Stimulated activated CD4-positive, alpha-beta T cell treated with anti-CD3 and anti-CD28 coated beads, TNF-alpha, amount 100 ng/mL, for 1 hour (primary cell): ENCODE measurements around the gene ACSM3.
A peak's percentile ranks its signal among the peaks of the same experiment; 100 is the strongest.
"Not testable (repeated sequence)": the region's sequence is repeated elsewhere in the genome, so short reads cannot be mapped to it uniquely, and the experiment has no call there.

Source experiments
- DNase-seq, 3 donors: peaks; one replicate each; pipeline ENCODE4 v3.0.0-alpha.2; 2020; ENCODE audit warnings: low read depth in 3 of 3, low spot score in 1 of 3

ACSM3 gene, protein sequence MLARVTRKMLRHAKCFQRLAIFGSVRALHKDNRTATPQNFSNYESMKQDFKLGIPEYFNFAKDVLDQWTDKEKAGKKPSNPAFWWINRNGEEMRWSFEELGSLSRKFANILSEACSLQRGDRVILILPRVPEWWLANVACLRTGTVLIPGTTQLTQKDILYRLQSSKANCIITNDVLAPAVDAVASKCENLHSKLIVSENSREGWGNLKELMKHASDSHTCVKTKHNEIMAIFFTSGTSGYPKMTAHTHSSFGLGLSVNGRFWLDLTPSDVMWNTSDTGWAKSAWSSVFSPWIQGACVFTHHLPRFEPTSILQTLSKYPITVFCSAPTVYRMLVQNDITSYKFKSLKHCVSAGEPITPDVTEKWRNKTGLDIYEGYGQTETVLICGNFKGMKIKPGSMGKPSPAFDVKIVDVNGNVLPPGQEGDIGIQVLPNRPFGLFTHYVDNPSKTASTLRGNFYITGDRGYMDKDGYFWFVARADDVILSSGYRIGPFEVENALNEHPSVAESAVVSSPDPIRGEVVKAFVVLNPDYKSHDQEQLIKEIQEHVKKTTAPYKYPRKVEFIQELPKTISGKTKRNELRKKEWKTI

DNA sequence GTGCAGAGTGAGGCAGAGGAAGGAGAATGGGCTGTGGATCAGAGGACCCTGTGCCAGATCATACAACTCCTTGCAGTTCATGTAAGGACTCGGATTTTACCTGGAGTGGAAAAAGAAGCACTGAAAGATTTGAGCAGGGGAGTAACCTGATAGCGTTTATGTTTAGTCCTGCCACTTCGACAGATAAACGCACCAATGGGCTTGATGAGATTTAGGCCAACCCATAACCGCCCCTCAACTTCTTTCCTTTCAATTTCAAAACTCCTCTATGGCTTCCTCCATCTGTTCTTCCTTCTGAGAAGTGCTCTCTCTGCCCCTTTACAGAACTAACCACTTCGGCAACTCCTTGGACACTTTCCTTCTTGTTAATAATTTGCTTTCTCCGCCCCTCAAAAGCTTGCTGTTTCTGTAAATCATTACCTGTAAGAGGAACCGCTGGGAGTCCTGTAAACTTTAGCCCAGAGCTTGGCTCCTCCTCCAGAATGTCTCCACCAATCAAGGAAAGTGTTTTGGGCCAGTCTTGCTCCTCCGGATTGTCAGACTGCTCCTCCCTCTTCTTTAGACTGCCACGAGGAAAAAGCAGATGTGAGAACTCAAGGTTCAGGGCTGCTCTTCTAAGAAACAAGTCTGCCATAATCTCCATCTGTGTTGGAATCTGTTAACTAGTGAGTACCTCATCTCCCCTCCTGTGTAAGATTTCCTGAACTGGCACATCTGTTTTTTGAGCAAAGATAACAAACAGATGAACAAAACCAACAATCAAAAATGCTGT is at the start of gene ACSM3:
TSS of gene ACSM3 (plus strand) at position 554 of the 772 bp plus-strand sequence. CDS start 6,021 bp downstream, outside the sequence.
- DNase-seq: peak in 2 of 3 donors; percentile 21 to 30

DNA sequence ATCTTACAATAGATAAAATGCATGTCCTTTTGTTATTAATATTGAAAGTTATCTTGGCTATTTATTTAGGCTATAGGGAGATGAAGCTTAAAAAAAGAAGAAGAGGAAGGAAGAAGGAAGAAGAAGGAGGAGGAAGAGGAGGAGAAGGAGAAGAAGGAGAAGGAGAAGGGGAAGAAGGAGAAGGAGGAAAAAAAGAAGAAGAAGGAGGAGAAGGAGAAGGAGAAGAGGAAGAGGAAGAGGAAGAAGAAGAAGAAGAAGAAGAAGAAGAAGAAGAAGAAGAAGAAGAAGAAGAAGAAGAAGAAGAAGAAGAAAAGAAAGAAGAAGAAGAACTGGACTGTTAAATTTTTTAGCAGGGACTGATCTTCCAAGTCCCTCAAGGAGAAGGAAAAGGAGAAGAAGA is 46.1 kb upstream of the ACSM3 start:
- not testable (repeated sequence) for DNase-seq

DNA sequence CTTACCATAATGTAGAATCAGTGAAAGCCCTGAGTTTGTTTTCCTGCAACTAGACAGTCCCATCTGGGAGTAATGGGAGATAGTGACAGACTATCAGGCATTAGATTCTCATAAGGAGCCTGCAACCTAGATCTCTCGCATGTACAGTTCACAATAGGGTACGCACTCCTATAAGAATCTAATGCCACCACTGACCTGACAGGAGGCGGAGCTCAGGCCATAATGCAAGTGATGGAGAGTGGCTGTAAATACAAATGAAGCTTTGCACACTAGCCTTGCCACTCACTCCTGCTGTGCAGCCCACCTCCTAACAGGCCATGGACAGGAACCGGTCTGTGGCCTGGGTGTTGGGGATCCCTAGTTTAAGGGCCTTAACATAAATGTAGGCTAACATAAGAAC is 43.6 kb upstream of the ACSM3 start:
- DNase-seq: no peak

DNA sequence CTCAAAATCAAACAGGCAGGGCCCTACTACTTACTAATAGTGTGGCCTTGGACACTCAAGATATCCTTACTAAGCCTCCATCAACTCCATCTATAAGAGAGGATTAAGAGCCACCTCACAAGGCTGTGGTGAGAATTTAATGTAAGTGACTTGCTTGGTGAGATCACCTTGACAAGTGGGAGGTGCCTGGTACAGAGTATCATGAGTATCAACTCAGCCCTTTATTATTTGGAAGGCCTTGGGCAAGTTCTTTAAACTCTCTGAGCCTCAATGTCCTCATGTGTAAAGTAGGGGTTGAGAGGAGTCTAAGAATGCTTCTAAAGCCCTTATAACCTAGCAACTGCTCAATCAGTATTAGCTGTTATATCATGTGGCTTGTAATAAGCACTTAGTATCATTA is 37.2 kb upstream of the ACSM3 start:
- no peak for DNase-seq

DNA sequence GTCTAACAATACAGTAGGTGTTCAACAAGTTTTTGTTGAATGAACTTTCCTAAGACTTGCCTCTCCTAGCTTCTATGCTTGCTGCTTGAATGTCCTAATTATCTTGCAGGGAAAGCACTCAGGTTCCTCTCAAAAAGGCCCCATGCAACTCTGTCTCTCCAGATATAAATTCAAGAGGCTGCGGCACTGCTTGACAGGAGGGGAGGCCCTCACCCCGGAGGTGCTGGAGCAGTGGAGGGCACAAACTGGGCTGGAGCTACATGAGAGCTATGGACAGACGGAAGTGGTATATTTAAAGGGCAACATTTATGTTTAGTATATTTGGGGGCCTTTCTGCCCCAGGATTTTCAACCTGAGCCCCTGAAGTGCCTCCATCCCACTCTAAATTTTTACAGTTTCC is 36.6 kb upstream of the ACSM3 start:
- DNase-seq: no peak

DNA sequence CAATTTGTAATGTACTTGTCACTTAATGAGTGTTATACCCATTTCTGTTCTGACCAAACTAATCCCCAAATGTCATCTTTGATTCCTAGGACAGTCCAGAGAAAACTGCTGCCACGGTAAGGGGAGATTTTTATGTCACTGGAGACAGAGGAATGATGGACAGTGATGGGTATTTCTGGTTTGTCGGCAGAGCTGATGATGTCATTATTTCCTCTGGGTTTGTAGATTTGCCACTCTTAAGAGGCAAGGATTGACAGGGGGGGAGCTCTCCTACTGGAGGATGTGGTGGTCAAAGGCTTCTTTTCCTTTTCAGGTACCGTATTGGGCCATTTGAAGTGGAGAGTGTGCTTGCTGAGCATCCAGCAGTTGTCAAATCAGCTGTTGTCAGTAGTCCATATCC is 34.7 kb upstream of the ACSM3 start:
- no peak for DNase-seq

DNA sequence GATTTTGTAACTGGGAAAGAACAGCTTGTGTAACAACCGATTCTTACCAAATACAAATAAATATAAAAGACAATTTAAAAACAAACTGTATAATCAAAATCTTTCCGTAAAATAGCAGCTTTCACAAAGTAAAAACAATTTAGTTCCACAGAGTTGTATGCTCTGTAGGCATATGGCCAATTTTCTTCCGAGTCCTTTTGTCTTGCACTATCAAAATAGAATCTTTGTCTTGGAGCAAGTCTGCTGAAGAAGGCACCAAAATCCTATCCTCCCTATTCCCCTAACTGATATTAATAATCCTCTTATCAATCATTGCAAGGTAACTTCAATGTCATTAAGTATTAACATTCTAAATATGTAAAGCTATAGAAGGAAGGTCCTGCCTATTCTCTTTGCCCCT is 29.8 kb upstream of the ACSM3 start:
- no peak for DNase-seq

DNA sequence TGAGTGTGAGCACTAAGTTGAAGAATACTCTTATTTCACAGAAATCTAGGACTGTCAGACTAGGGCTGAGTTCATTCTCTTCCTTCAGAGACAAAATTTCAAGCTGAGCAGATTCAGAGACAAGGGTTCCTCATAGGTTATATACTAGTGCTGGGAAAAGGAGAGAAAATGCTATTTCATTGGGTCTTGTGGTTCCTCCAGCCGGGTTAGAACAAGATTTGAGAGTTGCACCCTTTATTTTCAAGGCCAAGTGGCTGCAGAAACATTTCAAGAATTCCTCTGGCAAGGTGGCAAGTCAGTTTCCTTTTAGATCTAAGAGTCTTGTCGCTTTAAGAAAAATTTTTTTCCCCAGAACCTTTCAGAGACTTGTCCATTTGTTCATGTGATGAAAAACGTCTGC is 29.0 kb upstream of the ACSM3 start:
- DNase-seq: no peak

DNA sequence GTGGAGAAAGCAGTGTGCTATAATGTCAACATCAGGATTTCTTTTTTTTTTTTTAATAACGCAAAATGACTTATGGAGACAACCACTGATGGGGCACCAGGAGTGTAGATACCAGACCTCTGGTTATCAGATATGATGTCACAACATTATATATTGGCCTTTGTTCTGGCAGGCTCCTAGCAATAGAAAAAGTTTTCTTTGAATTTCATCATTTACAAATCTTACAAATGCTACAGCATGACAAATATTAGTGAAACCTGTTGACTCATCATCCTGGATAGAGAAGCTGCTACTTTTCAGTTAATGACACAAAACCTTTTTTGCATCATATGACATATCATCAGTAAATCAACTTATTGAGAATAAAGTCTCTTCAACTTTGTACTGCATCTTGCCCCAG is 28.3 kb upstream of the ACSM3 start:
- DNase-seq: no peak

DNA sequence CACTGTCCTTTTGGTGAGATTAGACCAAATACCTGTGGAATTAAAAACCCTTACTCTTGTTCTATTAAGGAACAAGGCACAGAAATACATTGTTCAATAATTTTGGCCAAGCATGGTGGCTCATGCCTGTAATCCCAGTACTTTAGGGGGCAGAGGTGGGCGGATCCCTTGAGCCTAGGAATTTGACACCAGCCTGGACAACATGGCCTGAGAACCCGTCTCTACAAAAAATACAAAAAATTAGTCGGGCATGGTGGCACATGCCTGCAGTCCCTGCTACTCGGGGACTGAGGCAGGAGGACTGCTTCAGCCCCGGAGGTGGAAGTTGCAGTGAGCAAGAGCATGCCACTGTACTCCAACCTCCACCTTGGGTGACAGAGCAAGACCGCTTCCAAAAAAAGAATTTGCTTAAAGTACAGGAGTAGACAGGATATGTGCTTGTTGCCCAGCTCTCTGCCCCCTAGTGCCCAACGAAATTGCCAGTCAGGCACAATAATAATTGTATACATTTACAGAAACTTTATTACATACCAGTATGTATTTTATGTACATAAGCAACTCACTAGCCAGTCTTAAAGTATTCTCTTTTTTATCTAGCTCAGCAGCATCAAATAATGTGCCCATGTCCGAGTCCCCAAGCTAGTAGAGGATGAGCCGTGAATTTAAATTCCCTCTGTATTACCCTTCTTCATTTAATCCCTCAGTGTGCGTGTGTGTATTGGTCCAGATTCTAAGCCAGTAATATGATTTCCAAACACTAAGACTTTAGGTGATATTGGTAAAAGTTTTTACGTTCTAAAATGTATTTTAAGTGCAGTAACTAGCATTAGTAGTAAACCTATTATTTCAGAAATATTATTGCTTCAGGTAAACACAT is 23.6 kb upstream of the ACSM3 start:
- no peak for DNase-seq

DNA sequence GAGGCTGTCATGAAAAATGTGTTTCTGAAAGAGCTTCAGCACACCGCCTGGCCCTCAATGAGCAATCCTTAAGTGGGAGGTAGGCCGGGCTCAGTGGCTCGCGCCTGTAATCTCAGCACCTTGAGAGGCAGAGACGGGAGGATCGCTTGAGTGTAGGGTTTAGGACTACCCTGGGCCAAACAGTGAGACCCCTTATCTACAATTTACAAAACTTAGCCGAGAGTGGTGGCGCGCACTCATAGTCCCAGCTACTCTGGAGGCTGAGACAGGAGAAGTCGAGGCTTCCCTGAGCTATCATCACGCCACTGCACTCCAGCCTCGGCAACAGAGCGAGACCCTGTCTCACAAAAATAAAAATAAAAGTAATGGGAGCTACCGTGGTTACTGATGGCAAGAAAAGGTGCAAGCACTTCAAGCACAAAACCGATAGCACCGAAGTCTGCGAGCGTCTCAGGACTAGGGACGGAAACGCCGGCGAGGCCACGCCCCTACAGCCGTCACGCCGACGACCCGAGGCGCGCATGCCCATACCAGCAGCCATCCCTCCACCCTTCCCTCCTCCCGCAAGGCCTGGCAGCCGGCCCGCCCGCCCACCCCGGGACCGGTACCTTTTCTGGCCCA is 22.8 kb upstream of the ACSM3 start:
- peak; percentile 76 to 86 (median 77) for DNase-seq

DNA sequence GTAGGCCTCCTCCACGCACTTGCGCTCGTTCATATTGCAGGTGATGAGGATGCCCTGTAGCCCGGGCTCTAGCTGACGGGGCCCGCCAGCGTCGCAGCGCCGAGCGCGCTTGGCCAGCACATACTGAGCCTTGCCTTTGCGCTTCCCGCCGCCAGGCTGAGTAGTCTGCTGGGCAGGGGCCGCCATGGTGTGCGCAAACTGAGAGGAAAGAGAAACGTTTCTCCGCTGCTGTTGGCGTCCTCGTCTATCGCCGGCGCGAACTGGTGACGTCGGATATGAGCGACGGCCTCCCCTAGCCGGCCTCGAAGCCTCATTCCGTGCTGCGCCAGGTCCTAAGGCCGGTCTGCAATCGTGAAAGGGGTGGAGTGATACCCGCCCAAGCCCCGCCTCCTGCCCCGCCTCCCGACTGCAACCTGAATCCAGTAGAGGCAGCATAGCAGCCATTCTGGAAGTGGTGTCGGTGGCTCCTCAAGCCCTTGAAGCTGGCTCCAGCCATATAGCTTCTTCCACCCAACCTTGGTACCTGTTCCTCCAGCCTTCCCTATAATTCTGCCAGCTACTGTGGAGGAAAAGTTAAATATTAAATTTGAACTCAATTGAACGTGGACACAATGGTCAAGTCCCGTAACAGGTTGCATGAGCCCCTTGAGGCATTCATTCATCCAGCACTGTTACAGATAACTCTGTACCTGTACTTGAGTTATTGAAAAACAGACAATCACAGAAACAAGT is 22.1 kb upstream of the ACSM3 start, which contains the start of gene THUMPD1:
TSS of gene THUMPD1 (minus strand) at position 265 of the 732 bp plus-strand sequence. CDS start at position 186, 79 bp downstream.
- peak; percentile 92 to 99 (median 94) for DNase-seq

DNA sequence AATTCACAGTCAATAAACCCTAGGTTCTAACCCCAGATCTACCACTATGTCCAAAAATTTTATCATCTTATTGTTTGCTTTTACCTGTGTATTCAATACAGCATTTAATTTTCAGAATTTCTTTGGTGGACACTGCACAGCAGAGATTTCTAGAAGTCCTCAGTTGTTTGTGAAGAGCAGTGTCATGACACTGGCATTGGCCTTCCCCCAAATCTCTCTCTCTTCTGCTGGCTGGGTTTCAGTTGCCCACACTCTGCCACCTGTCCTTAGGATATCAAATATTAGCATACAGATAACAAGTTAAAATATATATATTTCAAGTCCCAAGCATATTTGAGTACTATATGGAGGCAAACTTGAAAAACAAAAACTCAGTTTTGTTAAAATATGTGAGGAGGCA is 20.2 kb upstream of the ACSM3 start:
- no peak for DNase-seq

DNA sequence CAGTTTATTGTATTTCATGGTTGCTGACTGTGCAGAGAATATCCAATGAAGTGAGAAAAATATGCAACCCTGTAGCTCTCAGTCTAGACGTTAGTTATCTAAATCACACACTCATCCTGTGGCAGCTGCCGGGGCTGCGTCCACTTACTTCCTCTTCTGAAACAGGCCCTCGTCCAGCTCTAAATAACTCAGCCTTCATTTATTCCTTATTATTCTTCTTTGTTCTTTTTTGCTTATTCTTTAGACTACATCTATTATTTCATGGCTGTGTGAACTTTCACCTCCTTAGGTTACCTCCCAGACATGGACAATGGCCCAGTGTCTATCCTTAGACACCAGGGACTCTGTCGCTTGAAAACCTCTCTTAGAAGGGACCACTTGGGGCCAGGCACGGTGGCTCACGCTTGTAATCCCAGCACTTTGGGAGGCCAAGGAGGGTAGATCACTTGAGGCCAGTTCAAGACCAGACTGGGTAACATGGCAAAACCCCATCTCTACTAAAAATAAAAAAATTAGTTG is 18.8 kb upstream of the ACSM3 start:
- DNase-seq: no peak

DNA sequence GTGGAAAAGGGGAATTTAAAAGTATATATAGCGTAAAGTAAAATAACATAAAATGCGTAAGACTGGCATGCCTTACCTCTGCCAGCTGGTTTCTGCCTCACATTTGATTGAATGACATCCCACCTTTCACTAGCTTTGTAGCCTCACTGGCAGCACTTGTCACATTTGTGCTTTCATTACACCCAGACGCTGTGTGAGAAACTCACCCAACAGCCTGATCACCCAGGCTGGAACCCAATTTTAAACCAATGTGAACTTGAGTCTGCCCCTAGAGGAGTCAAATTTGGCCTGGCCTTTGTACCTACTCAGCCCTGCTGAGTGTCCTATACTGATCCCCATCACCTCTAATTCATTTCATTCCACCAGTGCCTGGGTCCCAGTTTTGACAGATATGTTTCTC is 17.4 kb upstream of the ACSM3 start:
- no peak for DNase-seq

DNA sequence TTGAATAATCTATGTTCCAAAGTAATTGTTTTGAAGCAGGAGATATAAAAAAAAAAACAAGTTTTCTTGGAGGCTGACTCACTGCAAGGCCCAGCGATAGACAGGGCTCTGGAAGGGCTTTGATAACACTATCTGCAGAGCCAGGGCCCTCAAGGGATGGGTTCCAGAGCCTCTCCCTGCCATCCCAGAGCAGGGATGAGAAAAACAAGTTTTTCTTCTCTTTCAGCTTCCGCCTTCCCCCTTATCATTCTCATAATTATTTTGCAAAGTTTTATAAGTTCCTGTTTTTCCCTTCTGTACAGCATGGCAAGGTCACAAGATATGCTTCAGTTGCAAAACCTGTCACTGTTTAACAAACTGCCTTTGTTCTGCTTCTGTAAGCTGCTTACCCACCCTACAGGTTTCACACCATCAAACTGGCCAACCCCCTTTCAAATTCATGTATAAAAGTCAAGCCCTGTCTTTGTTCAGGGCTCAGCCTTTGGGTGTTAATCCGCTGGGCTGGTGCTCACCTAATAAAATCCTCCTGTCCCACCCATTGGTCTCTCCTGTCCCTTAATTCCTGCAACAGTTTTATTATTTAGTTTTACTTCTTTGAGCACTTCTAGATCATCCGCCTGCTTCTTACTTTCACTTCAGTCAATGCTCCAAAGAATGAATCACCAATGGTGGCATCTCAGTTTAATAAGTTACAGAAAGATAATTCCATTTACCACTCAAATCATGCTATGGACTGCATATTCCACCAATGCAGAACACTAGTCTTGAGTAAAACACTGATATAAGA is 16.6 kb upstream of the ACSM3 start:
- no peak for DNase-seq

DNA sequence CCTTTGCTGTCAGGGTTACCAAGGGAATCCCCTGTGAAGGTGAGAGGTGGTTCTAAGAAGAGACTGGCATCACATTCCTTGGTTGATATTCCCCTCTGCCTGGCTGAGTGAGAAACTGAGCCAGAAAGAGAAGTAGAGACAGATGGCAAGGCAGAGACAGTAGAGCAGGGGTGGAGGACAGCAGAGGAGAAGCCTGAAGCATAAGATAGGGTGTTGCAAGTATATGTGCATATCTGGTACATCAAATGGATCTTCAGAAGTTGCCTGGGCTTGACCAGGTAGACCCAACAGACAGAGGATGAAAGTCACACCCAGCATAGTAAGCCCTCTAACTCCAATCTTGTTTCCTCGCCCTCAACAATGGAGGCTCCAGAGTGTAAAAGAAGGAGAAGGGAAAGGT is 14.3 kb upstream of the ACSM3 start:
- DNase-seq: no peak

DNA sequence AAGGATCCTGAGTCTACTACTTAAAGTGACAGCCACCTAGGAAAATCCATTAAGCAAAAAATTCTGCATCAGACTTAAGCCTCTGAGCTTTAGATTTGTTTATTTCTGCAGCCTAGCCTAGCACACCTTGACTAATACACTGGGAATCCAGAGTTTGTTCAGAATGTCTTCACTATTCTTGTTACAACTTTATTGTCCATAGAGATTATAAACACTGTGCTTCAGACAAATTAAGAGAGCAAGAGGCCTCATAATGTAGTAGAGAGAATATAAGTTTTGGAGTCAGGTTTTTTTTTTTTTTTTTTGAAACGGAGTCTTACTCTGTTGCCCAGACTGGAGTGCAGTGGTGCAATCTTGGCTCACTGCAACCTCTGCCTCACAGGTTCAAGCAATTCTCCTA is 13.3 kb upstream of the ACSM3 start:
- no peak for DNase-seq

DNA sequence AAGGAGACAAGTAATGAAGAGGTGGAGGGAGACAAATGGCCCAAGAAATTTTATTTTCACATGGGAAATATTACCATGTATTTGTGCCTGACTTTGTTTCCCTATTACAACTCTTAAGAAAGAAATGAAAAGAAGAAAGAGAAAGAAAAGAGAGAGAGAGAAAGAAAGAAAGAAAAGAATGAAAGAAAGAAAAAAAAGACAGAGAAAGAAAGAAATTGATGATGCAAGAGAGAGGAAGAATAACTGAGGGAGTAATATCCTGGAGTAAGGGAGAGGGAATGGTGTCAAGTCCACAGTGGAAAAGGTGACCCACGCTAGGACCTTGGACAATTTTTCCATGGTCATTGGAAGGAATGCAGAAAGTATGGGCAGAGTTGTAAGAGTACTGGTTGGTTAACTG is 10.1 kb upstream of the ACSM3 start:
- DNase-seq: no peak
